Measurements from ENCODE around the gene PLEKHH3. TPM values are rescaled to one million over a fixed set of nuclear protein-coding genes. Genes with fewer than 3 reads are reported as not detected.
A peak's percentile ranks its signal among the peaks of the same experiment; 100 is the strongest.
"Not testable (repeated sequence)": the region's sequence is repeated elsewhere in the genome, so short reads cannot be mapped to it uniquely, and the experiment has no call there.

PLEKHH3 gene
- total RNA-seq, 1 donor from 2014 or later, result 19.1 TPM

GRCh38 chr17:42672038-42672437 lies 4.8 kb downstream of the PLEKHH3 start:
- DNase-seq, result no peak

GRCh38 chr17:42670789-42671657 lies 5.8 kb downstream of the PLEKHH3 start:
- no peak for DNase-seq

DNA sequence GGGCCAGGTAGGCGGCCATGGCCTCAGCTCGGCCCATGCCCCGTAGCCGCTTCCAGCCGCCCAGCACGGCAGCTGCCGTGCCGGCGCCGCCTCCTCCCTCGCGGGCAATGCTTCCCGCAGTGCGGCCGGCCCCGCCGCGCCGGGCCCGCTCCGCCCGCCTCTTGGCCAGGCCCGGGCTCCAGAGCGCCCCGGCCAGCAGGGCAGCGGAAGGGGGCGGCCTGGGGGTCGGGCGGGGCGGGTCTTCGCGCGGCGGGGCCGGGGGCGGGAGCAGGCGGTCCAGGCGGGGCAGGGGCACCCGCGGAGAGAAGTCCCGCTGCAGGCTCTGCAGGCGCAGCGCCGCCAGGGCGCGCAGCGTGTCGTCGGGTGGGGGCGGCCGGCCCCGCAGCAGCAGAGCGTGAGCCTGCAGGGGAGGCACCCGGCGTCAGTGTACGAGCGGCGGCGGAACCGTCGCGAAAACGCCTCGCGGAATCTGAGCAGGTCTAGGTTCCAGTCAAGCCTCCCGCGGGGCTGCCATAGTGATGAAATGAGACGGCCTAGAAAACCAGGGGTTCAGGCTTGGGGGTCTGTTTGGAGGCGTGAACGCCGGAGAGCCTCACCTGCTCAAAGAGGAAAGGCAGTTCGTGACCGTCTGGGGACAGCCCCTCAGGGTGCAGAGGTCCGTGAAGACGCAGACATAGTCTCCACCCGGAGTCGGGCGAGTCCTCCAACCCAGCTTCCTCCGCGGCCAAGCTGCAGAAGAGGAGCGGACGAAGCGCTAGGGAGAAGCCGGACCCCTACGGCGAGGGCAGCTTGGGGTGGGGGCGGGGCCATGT lies 6.6 kb downstream of the PLEKHH3 start:
- DNase-seq, result no peak

- no peak for DNase-seq
Observed at GRCh38 chr17:42669705-42669976, 7.2 kb downstream of the PLEKHH3 start.

DNA sequence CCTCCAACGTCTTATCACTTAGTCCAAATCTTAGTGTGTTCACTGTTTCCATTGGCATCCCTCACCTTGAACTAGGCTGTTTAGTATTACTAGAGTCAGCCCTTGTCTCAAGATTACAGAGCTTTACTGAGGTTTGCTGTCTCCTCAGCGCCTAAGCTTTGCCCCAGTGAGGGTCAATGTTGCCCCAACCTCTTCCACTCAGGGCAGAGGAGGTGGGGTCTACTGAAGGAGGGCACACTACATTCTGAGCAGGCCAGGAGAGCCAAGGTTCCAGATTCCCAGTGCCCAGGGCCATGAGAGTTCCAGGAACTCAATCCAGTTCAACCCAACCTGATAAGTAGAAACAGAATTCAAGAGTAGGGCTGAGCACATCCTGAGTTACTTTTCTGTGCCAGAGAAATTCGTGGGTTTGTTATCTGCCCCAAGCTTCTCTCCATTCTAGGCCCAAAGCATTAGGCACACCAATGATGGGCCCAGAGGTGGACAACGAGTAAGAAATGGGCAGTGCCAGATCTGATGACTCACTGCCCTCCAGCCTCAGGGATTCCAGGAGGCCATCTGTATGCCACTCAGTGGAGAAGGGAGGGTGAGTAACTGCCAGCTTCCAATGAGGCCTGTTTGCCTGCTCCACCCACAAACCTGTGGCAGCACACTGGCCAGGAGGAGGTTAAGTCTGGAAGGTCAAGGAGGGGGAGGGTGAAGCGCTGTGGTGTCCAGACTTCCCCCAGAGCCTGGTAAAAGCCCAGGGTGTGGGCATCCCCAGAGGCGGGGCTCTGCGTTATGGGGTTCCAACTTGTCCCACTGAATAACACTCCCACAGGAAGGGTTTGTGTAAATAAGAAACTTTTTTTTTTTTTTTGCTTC lies 9.5 kb downstream of the PLEKHH3 start:
- no peak for DNase-seq

GRCh38 chr17:42666126-42666525 lies 10.7 kb downstream of the PLEKHH3 start:
- DNase-seq, result not testable (repeated sequence)

GRCh38 chr17:42665581-42666001 lies 11.2 kb downstream of the PLEKHH3 start:
- DNase-seq, result no peak

- DNase-seq, result no peak
Observed at GRCh38 chr17:42660692-42661345, 16.0 kb downstream of the PLEKHH3 start.

GRCh38 chr17:42659932-42660274 lies 16.9 kb downstream of the PLEKHH3 start:
- DNase-seq, result not testable (repeated sequence)

DNA sequence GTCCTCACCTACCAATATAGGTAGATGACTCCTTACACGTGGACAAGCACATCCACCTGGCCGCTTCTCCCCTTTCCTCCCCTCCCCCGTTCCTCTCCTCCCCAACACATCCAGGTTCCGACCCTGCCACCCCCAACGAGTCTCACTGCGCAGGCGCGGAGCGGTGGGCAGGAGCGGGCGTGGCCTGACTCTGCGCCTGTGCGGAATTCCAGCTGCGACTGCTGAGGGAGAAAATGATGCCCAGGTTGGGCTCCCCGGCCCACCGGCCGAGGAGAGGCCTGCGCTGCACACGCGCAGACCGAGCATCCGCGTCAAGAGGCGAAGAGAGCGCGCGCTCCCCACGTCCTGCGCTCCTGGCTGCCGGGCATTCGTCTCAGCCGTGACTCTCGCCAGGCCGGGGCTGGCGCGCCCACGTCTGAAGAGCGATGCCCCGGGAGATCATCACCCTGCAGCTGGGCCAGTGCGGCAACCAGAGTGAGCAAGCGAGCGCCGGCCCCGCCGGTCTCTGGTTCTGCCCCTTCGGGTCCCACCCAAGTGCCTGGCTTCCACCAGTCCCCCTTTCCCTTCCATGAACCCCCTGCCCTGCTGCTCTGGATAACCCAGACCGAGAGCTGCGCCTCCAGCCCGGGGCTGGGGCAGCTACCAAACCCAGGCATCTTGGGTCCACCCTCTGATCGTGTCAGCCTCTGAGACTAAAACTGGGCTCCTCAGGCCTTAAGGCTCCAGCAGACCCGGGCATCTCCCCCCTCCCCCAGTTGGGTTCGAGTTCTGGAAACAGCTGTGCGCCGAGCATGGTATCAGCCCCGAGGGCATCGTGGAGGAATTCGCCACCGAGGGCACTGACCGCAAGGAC lies 17.5 kb downstream of the PLEKHH3 start, which contains the start of gene TUBG2:
Gene TUBG2 (plus strand): TSS at position 206 of the 853 bp plus-strand sequence. CDS start 220 bp downstream, at position 426.
- DNase-seq, result peak; percentile 76

DNA sequence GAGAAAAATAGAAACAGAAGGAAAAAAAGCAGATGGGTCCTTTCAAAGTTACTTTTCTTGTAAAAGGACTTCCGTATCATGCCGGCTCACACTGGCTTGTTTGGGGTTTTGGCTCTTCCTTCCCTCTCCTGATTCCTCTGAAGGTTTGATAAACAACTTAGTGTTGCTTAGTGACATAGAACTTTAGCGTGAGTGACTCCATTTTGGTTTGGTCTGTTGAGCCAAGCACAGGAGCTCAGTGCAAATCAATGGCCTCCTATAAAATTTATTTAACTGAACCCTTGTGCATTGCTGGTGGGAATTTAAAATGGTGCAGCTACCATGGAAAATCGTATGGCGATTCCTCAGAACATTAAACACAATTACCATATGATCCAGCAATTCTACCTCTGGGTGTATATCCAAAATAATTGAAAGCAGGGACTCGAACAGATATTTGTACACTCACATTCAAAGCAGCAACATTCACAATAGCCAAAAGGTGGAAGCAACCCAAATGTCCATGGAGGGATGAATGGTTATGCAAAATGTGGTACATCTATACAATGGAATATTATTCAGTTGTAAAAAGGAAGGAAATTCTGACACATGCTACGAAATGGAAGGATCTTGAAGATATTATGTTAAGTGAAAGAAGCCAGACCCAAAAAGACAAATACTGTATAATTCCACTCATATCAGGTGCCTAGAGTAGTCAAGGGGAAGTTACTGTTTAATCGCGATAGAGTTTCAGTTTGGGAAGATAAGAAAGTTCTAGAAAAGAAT lies 18.8 kb downstream of the PLEKHH3 start:
- no peak for DNase-seq

- no peak for DNase-seq
Observed at GRCh38 chr17:42655528-42655927, 21.3 kb downstream of the PLEKHH3 start.

GRCh38 chr17:42653179-42654124 lies 23.3 kb downstream of the PLEKHH3 start:
- peak; percentile 91 for DNase-seq

GRCh38 chr17:42651392-42651791 lies 25.4 kb downstream of the PLEKHH3 start:
- DNase-seq, result no peak

DNA sequence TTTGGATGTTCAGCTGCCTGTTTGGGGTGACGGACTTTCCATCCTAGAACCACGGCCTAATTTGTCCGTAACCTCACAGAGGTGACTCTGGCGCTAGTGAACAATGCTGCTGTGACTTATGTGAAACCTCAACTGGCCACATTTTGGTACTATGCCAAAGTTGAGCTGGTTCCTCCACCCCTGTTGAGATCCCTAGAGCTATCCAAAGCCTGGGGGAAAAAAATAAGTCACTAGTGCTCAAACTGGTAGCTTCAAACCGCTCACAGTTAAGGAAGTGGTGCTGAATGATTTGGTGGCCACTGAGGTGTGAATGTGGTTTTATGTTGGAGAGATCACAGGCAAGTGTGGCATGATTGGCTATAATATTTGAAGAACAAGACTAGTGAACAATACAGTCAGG lies 29.0 kb downstream of the PLEKHH3 start:
- no peak for DNase-seq

DNA sequence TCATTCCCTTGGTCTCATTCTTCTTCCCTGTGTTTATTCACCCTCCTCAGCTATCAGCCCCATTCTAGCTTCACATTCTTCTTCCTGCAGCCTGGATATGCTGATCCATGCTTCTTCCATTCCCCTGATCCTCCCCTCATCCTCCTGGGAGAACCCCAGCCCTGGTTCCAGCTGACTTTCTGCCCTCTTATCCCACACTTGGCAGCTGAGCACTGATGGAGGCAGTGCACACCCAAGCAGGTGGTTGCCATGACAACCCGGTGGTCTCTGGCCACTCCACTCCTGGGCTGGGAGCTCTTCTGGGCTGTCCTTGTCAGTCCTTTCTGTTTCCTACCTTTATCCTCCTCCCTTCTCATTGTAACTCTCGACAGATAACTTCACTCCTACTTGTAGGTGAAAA lies 34.5 kb downstream of the PLEKHH3 start:
- no peak for DNase-seq

- no peak for DNase-seq
Observed at GRCh38 chr17:42640121-42640520, 36.7 kb downstream of the PLEKHH3 start.

DNA sequence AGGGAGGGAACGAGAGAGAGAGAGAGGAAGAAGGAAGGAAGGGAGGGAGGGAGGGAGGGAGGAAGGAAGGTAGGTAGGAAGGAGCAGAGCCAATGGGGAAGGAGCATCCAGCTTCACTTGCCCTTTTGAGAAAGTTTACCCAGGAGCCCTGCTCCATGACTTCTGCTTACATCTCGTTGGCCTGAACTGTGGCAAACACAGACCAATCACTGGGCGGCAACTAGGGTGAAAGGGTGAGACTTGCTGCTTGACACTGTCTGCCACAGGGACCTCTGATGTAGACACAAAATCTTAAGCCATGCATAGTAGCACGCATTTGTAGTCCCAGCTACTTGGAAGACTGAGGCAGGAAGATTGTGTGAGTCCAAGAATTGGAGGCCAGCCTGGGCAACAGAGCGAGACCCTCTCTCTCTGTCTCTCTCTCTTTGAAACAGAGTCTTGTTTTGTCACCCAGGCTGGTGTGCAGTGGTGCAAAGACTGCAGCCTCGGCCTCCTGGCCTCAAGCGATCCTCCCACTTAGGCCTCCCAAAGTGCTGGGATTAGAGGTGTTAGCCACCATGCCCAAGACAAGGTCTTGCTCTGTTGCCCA lies 37.2 kb downstream of the PLEKHH3 start:
- DNase-seq, result no peak

Measured in skin of body (tissue), 2 donors.